Sciatic nerve (tissue), 2 donors: Measurements from ENCODE around the gene FIS1. TPM values are rescaled to one million over a fixed set of nuclear protein-coding genes. Genes with fewer than 3 reads are reported as not detected.
"Not testable (repeated sequence)": the region's sequence is repeated elsewhere in the genome, so short reads cannot be mapped to it uniquely, and the experiment has no call there.

Source experiments
- ATAC-seq: fragments of 200-7000 bp; cut with Tn5 transposase; one replicate; pipeline ENCODE4 v1.9.1; 2020; ENCODE audit warnings: mild to moderate bottlenecking, moderate library complexity
- DNase-seq: peaks from one replicate; pipeline ENCODE4 v3.0.0-alpha.2; 2020; ENCODE audit warnings: low spot score
- intact Hi-C: fragments of 100-400 bp; cut with DNase I; formaldehyde crosslinking; loops from one replicate; pipeline ENCODE4 v1.14.2; 2022
- total RNA-seq: library from RNA; stranded (reverse); fragmentation: NEBNext Ultra II Directional; extraction: Animal tissue kit (Norgen Biotek cat#: 25700); gene quantifications from one replicate; pipeline ENCODE4 v1.2.1, GENCODE V29; 2021
- donor health status: DM: no; HTN: no; CAD: no.
- donor health status: DM: no; HTN: no; CAD: no.

FIS1 gene
- total RNA-seq, 1 donor from 2014 or later: 231 TPM

DNA sequence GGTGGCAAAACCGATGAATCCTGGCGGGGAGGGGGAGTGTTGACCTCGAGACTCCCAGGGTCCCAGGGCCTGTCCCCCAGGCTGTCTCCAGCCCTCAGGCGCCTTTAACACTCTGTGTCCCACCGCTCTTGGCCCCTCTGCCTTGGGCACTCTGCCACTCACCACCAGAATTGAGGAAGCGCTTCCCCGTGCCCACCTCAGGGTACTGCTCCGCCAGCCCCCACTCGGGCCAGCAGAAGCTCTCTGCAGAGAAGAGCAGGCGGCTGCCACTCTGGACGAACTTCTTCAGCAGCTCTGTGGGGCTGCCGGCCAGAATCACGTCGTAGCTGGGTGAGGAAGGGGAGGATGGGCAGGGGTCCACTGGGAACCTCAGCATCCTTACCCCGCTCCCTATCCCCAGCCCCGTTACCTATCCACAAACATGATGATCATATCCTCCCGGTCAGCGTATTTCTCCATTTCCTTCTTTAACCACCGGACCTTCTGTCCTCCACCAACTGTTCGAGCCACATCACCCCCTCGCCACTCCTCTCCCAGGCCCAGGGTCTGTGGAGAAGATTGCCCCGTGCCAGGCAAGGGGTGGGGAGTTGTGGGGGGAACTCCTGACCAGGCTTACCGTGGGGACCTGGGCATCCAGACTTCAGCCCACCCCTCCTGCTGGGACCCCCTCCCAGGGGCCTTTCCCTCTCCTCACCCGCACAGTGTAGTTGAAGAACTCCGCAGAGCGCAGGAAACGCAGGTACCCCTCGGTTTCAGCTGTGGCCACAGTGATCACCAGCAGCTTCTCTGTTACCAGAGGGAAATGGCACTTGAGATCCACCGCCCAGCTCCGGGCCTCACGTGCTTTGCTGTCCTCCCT is 28.7 kb downstream of the FIS1 start:
- intact Hi-C loops: no loop called here
- no peak for DNase-seq
- ATAC-seq: no peak

DNA sequence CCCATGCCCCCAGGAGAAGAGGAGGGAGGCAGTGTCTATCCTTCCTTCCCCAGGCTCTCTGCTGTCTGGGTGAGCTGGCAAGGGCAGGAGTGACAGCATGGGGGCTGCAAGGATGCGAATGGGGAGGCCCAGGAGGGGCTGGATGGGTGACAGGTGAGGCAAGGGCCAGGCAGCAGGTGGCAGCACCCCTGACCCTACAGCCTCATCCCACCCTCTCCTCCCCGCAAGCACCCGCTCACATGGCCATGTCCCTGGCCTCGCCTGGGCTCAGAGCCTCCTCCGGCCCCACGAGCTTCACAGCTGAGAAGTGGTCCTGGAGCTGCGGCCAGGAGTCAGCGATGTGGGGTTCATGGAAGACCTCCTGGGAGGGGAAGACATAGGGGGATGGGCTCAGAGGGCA is 32.9 kb downstream of the FIS1 start:
- intact Hi-C loops: no loop called here
- ATAC-seq (no peak), DNase-seq (no peak)

DNA sequence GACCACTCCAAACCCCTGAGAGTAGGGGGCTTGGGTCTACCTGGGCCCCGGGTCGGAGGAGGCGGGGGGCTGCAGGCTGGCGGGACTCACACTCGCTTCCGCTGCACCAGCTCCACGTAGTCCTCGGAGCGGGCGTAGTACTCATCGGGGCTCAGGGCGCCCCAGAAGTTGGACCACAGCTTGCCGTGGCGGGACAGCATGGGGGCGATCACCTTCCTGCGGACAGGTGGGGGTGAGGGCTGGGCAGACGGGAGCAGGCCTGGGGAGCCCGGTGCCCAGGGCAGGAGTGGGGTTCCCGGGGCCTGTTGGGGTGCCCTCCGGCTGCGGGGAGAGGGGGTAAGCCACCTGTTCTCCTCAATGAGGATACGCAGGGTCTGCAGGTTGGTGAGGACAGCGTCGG is 33.4 kb downstream of the FIS1 start:
- intact Hi-C loops: no loop called here
- DNase-seq (no peak), ATAC-seq (no peak)

- DNase-seq: no peak
- no peak for ATAC-seq
- intact Hi-C loops: no loop called here
Measured at GRCh38 chr7:101210143-101210542, 34.7 kb downstream of the FIS1 start.

DNA sequence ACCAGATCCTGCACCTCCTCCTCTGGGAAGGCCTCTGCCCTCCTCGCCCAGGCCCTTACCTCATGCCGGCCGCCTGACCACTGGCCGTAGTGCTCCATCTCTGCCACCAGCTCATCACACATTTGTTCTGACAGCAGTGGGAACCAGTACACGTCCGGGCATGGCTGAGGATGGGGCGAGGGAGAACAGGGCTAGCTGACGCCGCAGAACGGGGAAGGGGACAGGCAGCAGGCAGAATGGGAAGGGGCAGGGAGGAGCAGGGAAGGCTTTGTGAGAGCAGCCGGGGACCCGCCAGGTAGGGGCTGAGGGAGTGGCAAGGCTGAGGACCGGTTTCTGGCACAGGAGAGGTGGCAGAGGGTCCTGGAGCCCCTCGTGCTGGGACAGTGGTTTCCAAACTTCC is 36.1 kb downstream of the FIS1 start:
- ATAC-seq (no peak), DNase-seq (no peak)
- intact Hi-C loops: no loop called here

DNA sequence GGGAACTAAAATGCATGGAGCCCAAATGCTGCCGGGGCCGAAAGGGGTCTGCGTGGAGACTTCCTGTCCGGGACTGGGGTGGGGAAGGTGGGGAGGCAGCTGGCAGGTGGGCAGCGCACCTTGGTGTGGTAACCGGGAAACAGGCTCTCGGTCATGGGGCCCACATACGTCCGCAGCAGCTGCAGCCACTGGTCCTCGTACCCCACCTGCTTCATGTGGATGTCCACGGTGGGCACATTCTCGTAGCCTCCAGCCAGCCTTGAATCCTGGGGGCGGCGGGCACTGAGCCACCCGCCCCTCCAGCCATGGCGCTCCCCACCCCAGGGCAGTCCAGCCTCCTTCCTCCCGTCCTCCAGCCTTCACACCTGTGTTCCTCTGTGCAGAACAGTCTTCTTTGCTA is 37.4 kb downstream of the FIS1 start:
- ATAC-seq: peak; percentile 13
- intact Hi-C loops: no loop called here
- no peak for DNase-seq

DNA sequence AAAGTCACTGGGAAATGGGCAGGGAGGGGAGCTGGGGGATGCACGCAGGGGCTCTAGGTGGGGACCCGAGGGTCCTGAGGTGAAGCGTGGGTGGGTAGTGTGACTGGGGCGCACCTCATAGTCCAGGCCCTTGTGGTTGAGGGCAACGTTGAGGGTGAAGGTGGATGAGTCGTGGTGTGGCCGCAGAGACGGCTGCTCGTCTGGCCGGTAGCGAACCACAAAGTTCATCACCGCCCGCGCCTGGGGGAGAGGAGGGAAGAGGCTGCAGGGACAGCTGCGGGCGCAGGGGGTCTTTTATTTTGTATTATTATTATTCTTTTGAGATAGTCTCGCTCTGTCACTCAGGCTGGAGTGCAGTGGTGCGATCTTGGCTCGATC is 38.2 kb downstream of the FIS1 start:
- no peak for DNase-seq
- intact Hi-C loops: no loop called here
- no peak for ATAC-seq

GRCh38 chr7:101205901-101206664 is 38.8 kb downstream of the FIS1 start:
- intact Hi-C loops: no loop called here
- DNase-seq (no peak), ATAC-seq (no peak)

DNA sequence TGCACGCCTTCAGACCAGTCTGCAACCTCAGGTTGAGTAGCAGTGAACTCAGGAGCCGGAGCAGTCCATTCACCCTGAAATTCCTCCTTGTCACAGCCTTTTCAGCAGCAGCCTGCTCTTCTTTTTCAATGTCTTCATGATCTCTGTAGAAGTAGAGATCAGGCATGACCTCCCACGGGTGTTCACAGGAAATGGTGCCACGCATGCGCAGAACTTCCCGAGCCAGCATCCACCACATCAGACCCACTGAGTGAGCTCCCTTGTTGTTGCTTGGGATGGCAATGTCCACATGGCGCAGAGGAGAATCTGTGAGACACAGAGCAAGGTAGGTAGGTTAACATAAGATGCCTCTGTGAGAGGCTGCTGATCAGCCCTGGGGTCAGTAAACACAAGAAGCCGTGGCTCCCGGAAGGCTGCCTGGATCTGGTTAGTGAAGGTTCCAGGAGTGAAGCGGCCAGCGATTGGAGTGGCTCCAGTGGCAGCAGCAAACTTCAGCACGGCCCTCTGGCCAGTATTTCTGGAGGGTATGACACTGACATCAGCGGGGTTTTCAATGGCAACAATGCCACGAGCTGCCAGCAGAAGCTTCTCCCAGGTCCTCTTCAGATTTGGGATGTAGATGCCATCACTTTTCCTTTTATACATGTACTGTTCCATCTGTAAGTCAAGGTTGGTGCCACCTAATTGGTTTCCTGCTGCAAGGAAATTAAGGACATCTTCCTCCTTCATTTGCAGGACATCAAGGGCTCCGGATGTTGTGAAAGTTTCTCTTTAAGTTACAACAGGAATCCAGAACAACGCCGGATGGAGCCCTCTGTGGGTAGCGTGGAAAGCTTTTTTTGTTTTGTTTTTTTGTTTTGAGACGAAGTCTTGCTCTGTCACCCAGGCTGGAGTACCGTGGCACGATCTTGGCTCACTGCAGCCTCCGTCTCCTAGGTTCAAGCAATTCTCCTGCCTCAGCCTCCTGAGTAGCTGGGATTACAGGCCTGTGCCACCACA is 40.8 kb downstream of the FIS1 start:
- ATAC-seq, intact Hi-C loops, DNase-seq: not testable (repeated sequence)

GRCh38 chr7:101202603-101202918 is 42.3 kb downstream of the FIS1 start:
- DNase-seq (no peak), ATAC-seq (no peak)
- intact Hi-C loops: no loop called here

GRCh38 chr7:101201695-101202602 is 42.9 kb downstream of the FIS1 start:
- ATAC-seq: peak; percentile 33
- no peak for DNase-seq

DNA sequence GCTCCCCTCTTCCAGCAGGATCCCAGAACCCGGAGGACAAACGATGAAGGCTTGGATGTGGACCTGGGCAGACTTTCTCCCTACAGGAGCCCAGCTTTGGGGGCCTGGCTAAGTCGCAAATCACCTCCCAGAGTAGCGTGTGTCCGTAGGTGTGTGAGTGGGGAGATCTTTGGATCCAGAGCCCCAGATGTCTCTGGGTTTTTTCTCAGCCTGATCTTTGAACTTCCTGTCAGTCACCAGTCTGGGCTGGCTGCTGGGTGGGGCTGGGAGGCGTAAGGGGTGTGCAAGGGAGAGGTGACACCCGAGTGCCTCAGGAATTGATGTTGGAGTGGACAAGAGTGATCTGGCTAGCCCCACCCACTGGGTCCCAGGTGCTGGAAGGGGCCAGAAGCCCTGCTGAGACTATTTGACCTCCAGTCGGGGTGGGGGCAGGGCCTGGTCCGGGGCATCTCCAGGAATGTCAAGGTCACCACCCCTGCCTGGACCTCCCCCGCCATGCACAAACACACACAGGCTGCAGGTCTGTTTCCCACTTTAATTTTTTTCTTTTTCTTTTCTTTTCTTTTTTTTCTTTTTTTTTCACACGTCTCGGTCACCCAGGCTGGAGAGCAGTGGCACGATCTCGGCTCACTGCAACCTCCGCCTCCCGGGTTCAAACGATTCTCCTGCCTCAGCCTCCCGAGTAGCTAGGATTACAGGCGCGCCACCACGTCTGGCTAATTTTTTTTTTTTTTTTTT is 43.9 kb downstream of the FIS1 start, which contains the start of gene MOGAT3:
MOGAT3 (minus strand) TSS at position 175 of the 738 bp plus-strand sequence. CDS start 182 bp downstream, outside the sequence.
- intact Hi-C loops: no loop called here
- ATAC-seq (no peak), DNase-seq (no peak)

More at GRCh38 chr7:101201695-101202602, 42.9 kb downstream of the FIS1 start:
- intact Hi-C loops: no loop called here

- intact Hi-C loops: no loop called here
- ATAC-seq (no peak), DNase-seq (no peak)
Measured at GRCh38 chr7:101200504-101200861, 44.4 kb downstream of the FIS1 start.

DNA sequence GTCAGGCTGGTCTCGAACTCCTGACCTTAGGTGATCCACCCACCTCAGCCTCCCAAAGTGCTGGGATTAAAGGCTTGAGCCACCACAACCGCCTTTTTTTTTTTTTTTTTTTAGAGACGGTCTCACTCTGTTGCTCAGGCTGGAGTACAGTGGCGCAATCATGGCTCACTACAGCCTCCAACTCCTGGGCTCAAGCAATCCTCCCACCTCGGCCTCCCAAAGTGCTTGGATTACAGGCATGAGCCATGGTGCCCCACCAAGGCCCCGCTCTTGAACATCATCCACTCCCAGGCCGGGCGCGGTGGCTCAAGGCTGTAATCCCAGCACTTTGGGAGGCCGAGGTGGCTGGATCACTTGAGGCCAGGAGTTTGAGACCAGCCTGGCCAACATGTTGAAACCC is 45.4 kb downstream of the FIS1 start:
- intact Hi-C loops, ATAC-seq, DNase-seq: not testable (repeated sequence)

DNA sequence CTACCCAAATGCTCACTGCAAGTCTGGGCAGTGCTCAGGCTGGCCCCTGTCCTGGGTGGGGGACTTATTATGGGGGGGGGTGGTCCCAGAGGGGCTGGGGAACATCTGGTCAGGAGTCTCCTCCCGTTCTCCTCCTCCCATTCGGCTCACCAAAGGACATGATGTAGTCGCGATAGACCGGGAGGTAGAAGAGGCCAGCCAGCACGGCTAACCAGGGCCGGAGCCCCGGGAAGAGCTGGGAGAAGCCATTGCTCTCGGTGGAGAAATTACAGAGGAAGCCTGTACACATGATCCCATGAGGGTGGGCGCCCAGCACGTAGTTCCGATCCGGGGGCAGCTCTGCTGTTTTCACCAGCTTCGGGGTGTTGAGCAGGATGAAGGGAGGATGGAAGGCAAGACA is 46.4 kb downstream of the FIS1 start:
- DNase-seq (no peak), ATAC-seq (no peak)
- intact Hi-C loops: no loop called here

DNA sequence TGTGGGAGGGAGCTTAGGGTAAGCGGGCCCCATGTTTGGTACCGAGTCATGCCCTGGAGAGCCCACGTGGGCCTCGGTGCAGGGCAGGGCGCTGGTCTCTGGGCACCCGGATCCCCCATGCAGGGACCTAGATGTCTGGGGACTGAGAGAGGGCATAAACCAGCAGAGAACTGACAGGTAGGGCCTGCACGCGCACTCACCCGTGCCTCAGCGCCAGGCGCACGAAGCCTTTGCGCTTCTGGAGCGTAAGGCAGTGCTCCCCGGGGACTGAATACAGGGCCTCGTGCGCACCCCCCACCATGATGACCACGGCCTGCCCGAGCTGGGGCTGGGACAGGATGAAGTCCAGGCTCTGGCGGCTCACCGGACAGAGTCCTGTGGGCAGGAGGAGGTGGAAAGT is 46.9 kb downstream of the FIS1 start:
- no peak for ATAC-seq
- DNase-seq: no peak
- intact Hi-C loops: no loop called here

GRCh38 chr7:101195884-101196283 is 49.0 kb downstream of the FIS1 start:
- no peak for DNase-seq
- no peak for ATAC-seq
- intact Hi-C loops: no loop called here
